ENCODE data around the gene ZFP69. TPM values are rescaled to one million over a fixed set of nuclear protein-coding genes. Genes with fewer than 3 reads are reported as not detected.

Gene ZFP69
- total and polyA plus RNA-seq, 2 of the 4 experiments (the other 2 are of a cell fraction) = 1.2 to 1.6 TPM

GRCh38 chr1:40539338-40539737 is 62.2 kb downstream of the ZFP69 start:
- H3K9me3 ChIP-seq (ENCODE audit: control insufficient read depth, insufficient read depth, low read length) = no peaks in the 10 kb centered on the region
- no peak overlapping the region for H3K4ac ChIP-seq (ENCODE audit: low read depth, low read length)
- no peak overlapping the region for H4K8ac ChIP-seq (ENCODE audit: low read depth in 2 of 2, low read length in 2 of 2)
- H4K20me1 ChIP-seq (ENCODE audit: insufficient read depth, low read length) = no peaks in the 10 kb centered on the region
- in situ Hi-C loops (cut with MboI; ENCODE audit: low sequenced_read_pairs) (no loop called here), intact Hi-C loops (cut with micrococcal nuclease) (loop anchor here (10.0 kb wide), 1 partner anchor 125 kb away; the partner anchor contains the start of gene RIMS3), dilution Hi-C loops (cut with HindIII; ENCODE audit: low sequenced_read_pairs, unreplicated experiment) (no loop called here)
- no peaks in the 10 kb centered on the region for H3K27me3 ChIP-seq (ENCODE audit: control insufficient read depth, insufficient read depth, low read length)
- H3K18ac ChIP-seq (ENCODE audit: low read depth, low read length) = no peak overlapping the region
- no peak overlapping the region for H3K9ac ChIP-seq (ENCODE audit: low read depth, low read length)
- H3K36me3 ChIP-seq (ENCODE audit: control insufficient read depth, insufficient read depth, low read length) = peaks cover 3% of the 10 kb centered on the region; the same call in 1 of the 2 replicates
- no peak overlapping the region for H2BK15ac ChIP-seq (ENCODE audit: low read depth, low read length)
- POLR2A ChIA-PET (ENCODE audit: unreplicated experiment) = no interaction called here
- no peak overlapping the region for H2AK5ac ChIP-seq (ENCODE audit: low read depth, low read length)
- H3K27ac ChIP-seq (ENCODE audit: insufficient read depth, low read length) = no peak overlapping the region
- H3K14ac ChIP-seq (replicated peaks; ENCODE audit: low read depth, low read length) = no peak overlapping the region
- no peak overlapping the region for H3K23ac ChIP-seq (ENCODE audit: low read depth, low read length)
- ATAC-seq (ENCODE audit: low read depth) (no peak), DNase-seq (no peak)
- WGBS, 2 experiments (ENCODE audit: extremely low coverage in 2 of 2, insufficient read length in 1 of 2) = no CpG with 5 or more reads among the region's 7 CpGs
- no peak overlapping the region for H2AFZ ChIP-seq (replicated peaks; ENCODE audit: low read length, poor library complexity)
- no peak overlapping the region for H2AK9ac ChIP-seq (replicated peaks; ENCODE audit: low read depth, low read length, poor library complexity)
- TF ChIP-seq MAFK (IDR thresholded peaks at IDR 0.05; ENCODE audit: low read depth, low read length) (no peak), RCOR1 (IDR thresholded peaks at IDR 0.05; ENCODE audit: insufficient replicate concordance, low read length) (no peak), RAD21 (IDR thresholded peaks at IDR 0.05; ENCODE audit: low read length) (no peak), BHLHE40 (IDR thresholded peaks at IDR 0.05; ENCODE audit: low read depth, low read length) (no peak), RFX5 (IDR thresholded peaks at IDR 0.05; ENCODE audit: low read depth, low read length) (no peak), MXI1 (IDR thresholded peaks at IDR 0.05; ENCODE audit: borderline replicate concordance, low read depth, low read length) (no peak), FOS (IDR thresholded peaks at IDR 0.05; ENCODE audit: low read depth, low read length) (no peak), SMC3 (IDR thresholded peaks at IDR 0.05; ENCODE audit: low read depth, low read length) (no peak), CHD1 (IDR thresholded peaks at IDR 0.05; ENCODE audit: low read depth, low read length) (no peak), MAZ (IDR thresholded peaks at IDR 0.05; ENCODE audit: borderline replicate concordance, low read depth, low read length) (no peak), NFE2L2 (IDR thresholded peaks at IDR 0.05; ENCODE audit: low read depth, low read length) (no peak), CEBPB (IDR thresholded peaks at IDR 0.05; ENCODE audit: low read depth, low read length) (no peak), POLR2A (IDR thresholded peaks at IDR 0.05; ENCODE audit: low read depth, low read length) (no peak)
- TF ChIP-seq, protein P1, sequence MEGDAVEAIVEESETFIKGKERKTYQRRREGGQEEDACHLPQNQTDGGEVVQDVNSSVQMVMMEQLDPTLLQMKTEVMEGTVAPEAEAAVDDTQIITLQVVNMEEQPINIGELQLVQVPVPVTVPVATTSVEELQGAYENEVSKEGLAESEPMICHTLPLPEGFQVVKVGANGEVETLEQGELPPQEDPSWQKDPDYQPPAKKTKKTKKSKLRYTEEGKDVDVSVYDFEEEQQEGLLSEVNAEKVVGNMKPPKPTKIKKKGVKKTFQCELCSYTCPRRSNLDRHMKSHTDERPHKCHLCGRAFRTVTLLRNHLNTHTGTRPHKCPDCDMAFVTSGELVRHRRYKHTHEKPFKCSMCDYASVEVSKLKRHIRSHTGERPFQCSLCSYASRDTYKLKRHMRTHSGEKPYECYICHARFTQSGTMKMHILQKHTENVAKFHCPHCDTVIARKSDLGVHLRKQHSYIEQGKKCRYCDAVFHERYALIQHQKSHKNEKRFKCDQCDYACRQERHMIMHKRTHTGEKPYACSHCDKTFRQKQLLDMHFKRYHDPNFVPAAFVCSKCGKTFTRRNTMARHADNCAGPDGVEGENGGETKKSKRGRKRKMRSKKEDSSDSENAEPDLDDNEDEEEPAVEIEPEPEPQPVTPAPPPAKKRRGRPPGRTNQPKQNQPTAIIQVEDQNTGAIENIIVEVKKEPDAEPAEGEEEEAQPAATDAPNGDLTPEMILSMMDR (conservative IDR thresholded peaks at IDR 0.05; ENCODE audit: low read depth, low read length) = no peak
- TF ChIP-seq, protein P2, sequence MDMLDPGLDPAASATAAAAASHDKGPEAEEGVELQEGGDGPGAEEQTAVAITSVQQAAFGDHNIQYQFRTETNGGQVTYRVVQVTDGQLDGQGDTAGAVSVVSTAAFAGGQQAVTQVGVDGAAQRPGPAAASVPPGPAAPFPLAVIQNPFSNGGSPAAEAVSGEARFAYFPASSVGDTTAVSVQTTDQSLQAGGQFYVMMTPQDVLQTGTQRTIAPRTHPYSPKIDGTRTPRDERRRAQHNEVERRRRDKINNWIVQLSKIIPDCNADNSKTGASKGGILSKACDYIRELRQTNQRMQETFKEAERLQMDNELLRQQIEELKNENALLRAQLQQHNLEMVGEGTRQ (IDR thresholded peaks at IDR 0.05; ENCODE audit: low read depth, low read length) = no peak
- TF ChIP-seq, protein P3, sequence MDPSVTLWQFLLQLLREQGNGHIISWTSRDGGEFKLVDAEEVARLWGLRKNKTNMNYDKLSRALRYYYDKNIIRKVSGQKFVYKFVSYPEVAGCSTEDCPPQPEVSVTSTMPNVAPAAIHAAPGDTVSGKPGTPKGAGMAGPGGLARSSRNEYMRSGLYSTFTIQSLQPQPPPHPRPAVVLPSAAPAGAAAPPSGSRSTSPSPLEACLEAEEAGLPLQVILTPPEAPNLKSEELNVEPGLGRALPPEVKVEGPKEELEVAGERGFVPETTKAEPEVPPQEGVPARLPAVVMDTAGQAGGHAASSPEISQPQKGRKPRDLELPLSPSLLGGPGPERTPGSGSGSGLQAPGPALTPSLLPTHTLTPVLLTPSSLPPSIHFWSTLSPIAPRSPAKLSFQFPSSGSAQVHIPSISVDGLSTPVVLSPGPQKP (IDR thresholded peaks at IDR 0.05; ENCODE audit: borderline replicate concordance, low read depth, low read length) = no peak
- no peak overlapping the region for H2BK20ac ChIP-seq (ENCODE audit: low read depth, low read length)
- no peaks in the 10 kb centered on the region; the same call in 1 of the 2 replicates for H3K9me1 ChIP-seq (ENCODE audit: insufficient read depth, low read length)
- CTCF ChIA-PET = no interaction called here
- no TSS peak for BruUV-seq (replicated peaks)
- no peak overlapping the region for H3K56ac ChIP-seq (ENCODE audit: extremely low read depth, insufficient read depth, low read length)
- H3K4me1 ChIP-seq (ENCODE audit: control insufficient read depth, insufficient read depth, low read length) = no peaks in the 10 kb centered on the region
- H4K5ac ChIP-seq (ENCODE audit: low read depth, low read length) = no peak overlapping the region
- no peak overlapping the region for H2BK120ac ChIP-seq (ENCODE audit: low read depth, low read length)
- H3K4me2 ChIP-seq (ENCODE audit: low read depth, low read length) = no peak overlapping the region
- H3K4me3 ChIP-seq (ENCODE audit: insufficient read depth, low read depth, low read length) = no peak overlapping the region
- no peaks in the 10 kb centered on the region; a peak in 1 of 4 replicates for H3K79me1 ChIP-seq (ENCODE audit: low read depth in 1 of 2, low read length in 2 of 2)
- H4K91ac ChIP-seq (ENCODE audit: insufficient read depth, low read depth, low read length) = no peak overlapping the region
- no peak overlapping the region for H2BK5ac ChIP-seq (ENCODE audit: low read depth, low read length, poor library complexity, severe bottlenecking)
